Urinary bladder (tissue), 4 donors: ENCODE results near the gene LRRN2. TPM values are rescaled to one million over a fixed set of nuclear protein-coding genes. Genes with fewer than 3 reads are reported as not detected.

Source experiments
- DNase-seq: peaks from one replicate; pipeline ENCODE4 v3.0.0-alpha.2; 2015; ENCODE audit errors: extremely low spot score
- H3K27ac ChIP-seq: one replicate; pipeline ENCODE4 v1.5.1; 2013; ENCODE audit warnings: low read depth, mild to moderate bottlenecking, moderate library complexity
- H3K36me3 ChIP-seq: one replicate; pipeline ENCODE4 v1.6.1; 2013; ENCODE audit warnings: mild to moderate bottlenecking, moderate library complexity; ENCODE audit not compliant: insufficient read depth
- H3K4me1 ChIP-seq: one replicate; pipeline ENCODE4 v1.6.1; 2013; ENCODE audit warnings: mild to moderate bottlenecking, moderate library complexity; ENCODE audit not compliant: insufficient read depth
- H3K4me3 ChIP-seq: one replicate; pipeline ENCODE4 v1.5.1; 2013; ENCODE audit warnings: low read depth, low read length
- WGBS: extraction: QIAGEN DNeasy Blood & Tissue Kit; methylation state at CpG from one replicate; pipeline ENCODE4 v1.1.7; 2013; 5-methylcytosine and 5-hydroxymethylcytosine counted together
- polyA plus RNA-seq: library from polyadenylated mRNA; stranded (reverse); fragments of 200-250 nt; gene quantifications from one replicate; pipeline ENCODE4 v1.2.3, GENCODE V29; 2013
- total RNA-seq: library from RNA; depleted of rRNA; stranded (reverse); fragments of >200 nt; gene quantifications from one replicate; pipeline ENCODE4 v1.2.3, GENCODE V29; 2014
- donor health status: healthy with polysubstance abuse.
- donor health status: healthy.

LRRN2 gene
- total and polyA plus RNA-seq, 2 donors = 0.90 to 1.8 TPM

DNA sequence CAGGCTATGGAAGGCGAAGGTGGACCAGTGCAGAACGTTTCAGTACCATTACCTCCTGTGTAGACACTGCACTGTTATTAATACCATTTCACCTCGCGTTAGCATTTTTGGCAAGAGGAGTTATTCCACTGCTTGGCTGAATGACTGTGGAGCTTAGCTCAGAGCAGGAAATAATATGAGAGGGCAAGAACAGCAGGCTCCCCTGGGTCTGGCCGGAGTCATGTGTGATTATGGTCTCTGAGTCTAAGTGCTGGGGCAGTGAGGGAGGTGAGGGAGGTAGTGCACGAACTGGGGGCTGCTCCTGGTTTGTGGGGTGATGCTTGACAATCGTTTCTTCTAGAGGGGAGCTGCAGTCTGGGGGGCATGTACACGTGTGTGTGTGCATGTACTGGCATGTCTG lies 86.4 kb downstream of the LRRN2 start:
- DNase-seq = no peak
- Histone ChIP-seq H3K36me3 (no peaks in the 10 kb centered on the region), H3K4me3 (no peak overlapping the region), H3K27ac (no peak overlapping the region), H3K4me1 (no peaks in the 10 kb centered on the region)
- 49% methylated on average over 8 of the region's 8 CpGs for whole genome bisulfite sequencing

- H3K36me3 ChIP-seq = no peaks in the 10 kb centered on the region
- no peaks in the 10 kb centered on the region for H3K4me1 ChIP-seq
- no peak for DNase-seq
- no peak overlapping the region for H3K27ac ChIP-seq
- H3K4me3 ChIP-seq = no peak overlapping the region
- WGBS = 57% methylated on average over 4 of the region's 4 CpGs
Measured at GRCh38 chr1:204598319-204598969, 87.1 kb downstream of the LRRN2 start.

- no peaks in the 10 kb centered on the region for H3K4me1 ChIP-seq
- H3K36me3 ChIP-seq = no peaks in the 10 kb centered on the region
- no peak for DNase-seq
- WGBS = 20% methylated on average over 10 of the region's 10 CpGs
- H3K4me3 ChIP-seq = no peak overlapping the region
- H3K27ac ChIP-seq = no peak overlapping the region
Measured at GRCh38 chr1:204592246-204592948, 93.1 kb downstream of the LRRN2 start.

- no peak for DNase-seq
- no peak overlapping the region for H3K4me3 ChIP-seq
- WGBS = 69% methylated on average over 3 of the region's 3 CpGs
Measured at GRCh38 chr1:204591473-204592090, 94.0 kb downstream of the LRRN2 start.

DNA sequence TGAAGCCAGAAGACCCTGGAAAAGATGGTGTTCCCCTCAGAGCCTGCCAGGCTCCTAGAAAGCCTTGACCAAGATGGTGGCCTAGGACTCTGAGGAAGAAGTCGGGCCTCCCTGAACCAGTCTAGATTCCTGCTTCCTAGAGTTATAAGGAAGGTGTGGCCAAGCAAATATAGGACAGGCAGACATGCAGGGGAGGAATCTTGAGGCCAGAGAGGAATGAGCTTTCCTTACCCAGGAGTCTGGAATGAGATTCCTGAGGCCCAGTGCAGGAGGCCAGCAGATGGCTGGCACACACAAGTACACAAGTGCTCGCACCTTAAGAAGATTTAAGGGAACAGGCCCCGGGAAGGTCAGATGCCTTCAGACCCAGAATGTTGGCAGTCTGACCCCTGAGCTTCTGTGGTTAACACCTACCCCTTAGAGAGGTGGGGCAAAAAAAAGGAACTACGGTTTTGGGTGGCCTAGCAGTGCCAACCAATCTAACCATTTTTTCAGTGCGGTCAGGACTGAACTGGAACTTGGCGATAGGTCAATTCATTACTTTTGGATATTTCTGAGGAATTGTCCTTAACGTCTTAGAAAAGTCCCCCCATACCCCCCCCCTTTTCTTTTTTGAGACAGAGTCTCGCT lies 96.0 kb downstream of the LRRN2 start:
- no peaks in the 10 kb centered on the region for H3K36me3 ChIP-seq
- WGBS = 79% methylated on average over 8 of the region's 8 CpGs
- no peak overlapping the region for H3K27ac ChIP-seq
- H3K4me1 ChIP-seq = no peaks in the 10 kb centered on the region
- DNase-seq = no peak
- H3K4me3 ChIP-seq = no peak overlapping the region

More at GRCh38 chr1:204591473-204592090, 94.0 kb downstream of the LRRN2 start:
- Histone ChIP-seq H3K36me3 (no peaks in the 10 kb centered on the region), H3K27ac (no peak overlapping the region), H3K4me1 (no peaks in the 10 kb centered on the region)

DNA sequence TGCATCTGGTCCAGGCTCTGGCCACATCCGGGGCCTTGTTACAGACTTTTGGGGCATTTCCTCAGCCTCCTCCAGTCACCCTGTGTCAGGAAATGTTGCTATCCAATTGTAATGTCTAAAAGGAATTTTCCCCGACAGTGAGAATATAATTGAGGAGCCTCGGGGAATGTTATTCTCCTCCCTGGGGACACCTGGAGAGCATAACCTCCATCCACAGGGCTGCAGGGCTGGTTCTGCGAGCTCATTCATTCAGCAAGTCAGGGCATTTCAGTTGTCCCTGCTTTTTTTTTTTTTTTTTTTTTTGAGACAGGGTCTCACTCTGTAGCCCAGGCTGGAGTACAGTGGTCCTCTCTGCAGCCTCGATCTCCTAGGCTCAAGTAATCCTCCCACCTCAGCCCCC lies 96.7 kb downstream of the LRRN2 start:
- 77% methylated on average over 5 of the region's 5 CpGs for WGBS
- H3K36me3 ChIP-seq = no peaks in the 10 kb centered on the region
- no peak for DNase-seq
- no peak overlapping the region for H3K4me3 ChIP-seq
- no peak overlapping the region for H3K27ac ChIP-seq
- H3K4me1 ChIP-seq = no peaks in the 10 kb centered on the region

- 73% methylated on average over 6 of the region's 6 CpGs for WGBS
- Histone ChIP-seq H3K4me3 (no peak overlapping the region), H3K4me1 (no peaks in the 10 kb centered on the region), H3K27ac (no peak overlapping the region), H3K36me3 (no peaks in the 10 kb centered on the region)
- DNase-seq = no peak
Measured at GRCh38 chr1:204587621-204588020, 97.9 kb downstream of the LRRN2 start.

DNA sequence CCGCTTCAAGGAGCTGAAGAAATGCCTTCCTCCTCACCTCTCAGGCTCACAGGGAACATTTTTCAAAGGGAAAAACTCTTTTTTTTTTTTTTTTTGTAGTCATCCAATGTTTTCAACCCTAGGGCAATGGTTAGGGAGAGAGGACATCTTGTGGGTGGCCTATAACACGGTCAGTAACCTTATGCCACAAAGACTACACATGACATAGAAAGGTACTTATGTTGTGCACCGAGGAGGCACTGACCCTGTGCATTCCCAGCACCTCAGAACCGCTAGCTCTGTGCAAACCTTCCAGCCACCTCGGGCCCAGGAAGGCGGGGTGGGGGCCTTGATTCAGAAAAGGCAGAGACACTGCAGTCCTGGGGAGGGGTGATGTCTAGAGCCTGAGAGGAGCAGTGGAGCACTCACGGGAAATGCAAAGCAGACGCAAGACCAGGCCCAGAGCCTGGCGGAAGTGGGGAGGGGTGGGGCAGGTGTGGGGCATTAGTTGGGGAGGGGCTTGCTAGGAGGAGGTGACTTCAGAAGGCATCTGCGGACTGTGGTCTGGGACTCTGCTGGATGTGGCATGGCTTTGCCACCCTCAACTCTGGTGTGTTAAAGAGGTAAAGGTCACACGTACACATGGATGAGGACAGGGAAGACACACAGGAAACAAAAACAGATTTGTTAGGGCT lies 100.7 kb downstream of the LRRN2 start:
- Histone ChIP-seq H3K4me1 (no peaks in the 10 kb centered on the region), H3K4me3 (no peak overlapping the region), H3K36me3 (no peaks in the 10 kb centered on the region), H3K27ac (no peak overlapping the region)
- WGBS = 80% methylated on average over 11 of the region's 11 CpGs
- no peak for DNase-seq

DNA sequence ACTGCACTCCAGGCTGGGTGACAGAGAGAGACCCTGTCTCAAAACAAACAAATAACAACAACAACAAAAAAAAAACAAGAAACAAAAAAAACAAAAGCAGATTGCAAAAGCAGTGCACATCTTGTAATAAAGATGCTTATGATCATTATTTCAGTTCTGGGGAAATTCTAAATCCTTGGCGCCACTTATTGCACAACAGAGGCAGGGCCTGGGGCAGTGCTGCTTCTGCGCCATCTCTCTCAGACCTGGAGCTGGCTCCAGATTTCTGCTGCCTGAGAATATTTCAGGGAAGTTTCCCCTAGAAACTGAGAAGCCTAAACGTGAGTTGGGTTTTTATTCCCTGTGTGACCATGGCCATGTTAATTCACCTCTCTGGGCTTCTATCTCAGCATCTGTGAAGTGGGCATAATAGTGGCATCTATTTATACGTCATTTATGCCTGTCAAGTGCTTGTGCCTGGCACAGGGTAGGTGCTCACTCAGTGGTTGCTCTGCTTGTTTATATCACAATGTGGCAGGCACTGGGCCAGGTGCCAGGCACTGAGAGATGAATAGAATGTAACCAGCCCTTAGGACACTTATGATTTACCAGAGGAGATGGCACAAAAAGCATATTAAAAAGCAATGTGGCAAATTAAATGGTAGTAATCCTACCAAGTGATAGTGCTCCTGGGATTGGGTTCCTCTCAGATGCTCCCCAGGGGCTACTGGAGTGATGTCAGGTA lies 101.5 kb downstream of the LRRN2 start:
- H3K4me1 ChIP-seq = no peaks in the 10 kb centered on the region
- H3K36me3 ChIP-seq = no peaks in the 10 kb centered on the region
- no peak for DNase-seq
- WGBS = 86% methylated on average over 4 of the region's 4 CpGs
- H3K4me3 ChIP-seq = no peak overlapping the region
- H3K27ac ChIP-seq = no peak overlapping the region

- Histone ChIP-seq H3K4me3 (no peak overlapping the region), H3K36me3 (no peaks in the 10 kb centered on the region), H3K4me1 (no peaks in the 10 kb centered on the region), H3K27ac (no peak overlapping the region)
- DNase-seq = no peak
- WGBS = 95% methylated on average over 3 of the region's 3 CpGs
Measured at GRCh38 chr1:204581759-204582158, 103.8 kb downstream of the LRRN2 start.

GRCh38 chr1:204580862-204581261 lies 104.7 kb downstream of the LRRN2 start:
- 87% methylated on average over 2 of the region's 2 CpGs for WGBS
- Histone ChIP-seq H3K4me1 (no peaks in the 10 kb centered on the region), H3K27ac (no peak overlapping the region), H3K36me3 (no peaks in the 10 kb centered on the region), H3K4me3 (no peak overlapping the region)
- no peak for DNase-seq

GRCh38 chr1:204579681-204580080 lies 105.9 kb downstream of the LRRN2 start:
- Histone ChIP-seq H3K4me3 (no peak overlapping the region), H3K36me3 (no peaks in the 10 kb centered on the region), H3K27ac (no peak overlapping the region), H3K4me1 (no peaks in the 10 kb centered on the region)
- 89% methylated on average over 6 of the region's 6 CpGs for WGBS
- DNase-seq = no peak
